H1 (cell line): Measurements from ENCODE around the gene LCN10. TPM values are rescaled to one million over a fixed set of nuclear protein-coding genes. Genes with fewer than 3 reads are reported as not detected.

Experiments used
- CTCF ChIA-PET: fragments of 300-600 bp; sonication (Branson Sonifier 250); formaldehyde crosslinking; loops from one replicate; lab custom pipeline; 2021; ENCODE audit not compliant: partially characterized antibody; lab: Charles Lee
- POLR2A ChIA-PET: fragments of 300-600 bp; sonication (Branson Sonifier 250); formaldehyde crosslinking; loops from one replicate; lab custom pipeline; 2021; ENCODE audit warnings: inconsistent platforms; ENCODE audit not compliant: partially characterized antibody; lab: Charles Lee
- DNase-seq, 2 experiments: peaks; one replicate each; pipeline versions ENCODE4 v3.0.0 to v3.0.0-alpha.2; 2010 to 2022; ENCODE audit warnings: low spot score in 2 of 2, low read depth in 1 of 2, mixed read lengths in 1 of 2
- FAIRE-seq: peaks from 2 replicates; lab custom pipeline; 2011; peaks lifted over from hg19 to GRCh38; lab: Jason Lieb, UNC
- H2AFZ ChIP-seq: 2 replicates; pipeline ENCODE4 v1.8.1; 2012; ENCODE audit warnings: low read length, inconsistent platforms
- H2AK5ac ChIP-seq: 2 replicates; pipeline ENCODE4 v1.6.1; 2013; ENCODE audit warnings: low read depth, low read length
- H2BK120ac ChIP-seq: replicated peaks from 2 replicates; pipeline ENCODE3; 2013; ENCODE audit warnings: low read depth, low read length, inconsistent platforms
- H2BK12ac ChIP-seq: 2 replicates; pipeline ENCODE4 v1.6.1; 2013; ENCODE audit warnings: low read depth, low read length
- H2BK15ac ChIP-seq: 2 replicates; pipeline ENCODE4 v1.6.1; 2013; ENCODE audit warnings: low read length
- H2BK20ac ChIP-seq: 2 replicates; pipeline ENCODE4 v1.6.1; 2013; ENCODE audit warnings: low read length
- H2BK5ac ChIP-seq: 2 replicates; pipeline ENCODE4 v1.6.1; 2013; ENCODE audit warnings: low read depth, low read length
- H3K14ac ChIP-seq: 2 replicates; pipeline ENCODE4 v1.6.1; 2013; ENCODE audit warnings: inconsistent platforms; ENCODE audit not compliant: insufficient read length
- H3K18ac ChIP-seq: 2 replicates; pipeline ENCODE4 v1.6.1; 2013; ENCODE audit warnings: low read length; ENCODE audit errors: extremely low read depth
- H3K23ac ChIP-seq: 2 replicates; pipeline ENCODE4 v1.6.1; 2013; ENCODE audit warnings: inconsistent platforms; ENCODE audit not compliant: insufficient read length
- H3K23me2 ChIP-seq: 2 replicates; pipeline ENCODE4 v1.6.1; 2013; ENCODE audit warnings: low read depth, low read length
- H3K27ac ChIP-seq: 2 replicates; pipeline ENCODE4 v1.6.1; 2011; ENCODE audit warnings: low read depth, low read length, inconsistent platforms
- H3K27me3 ChIP-seq, 4 experiments: replicated peaks in 1 of 4; 1 replicate in 1 of 4; 2 replicates in 3 of 4; pipeline versions ENCODE4 v1.6.1 to v1.8.1; 2011 to 2013; ENCODE audit warnings: low read length in 3 of 4, mild to moderate bottlenecking in 3 of 4, inconsistent platforms in 2 of 4, mixed read lengths in 2 of 4, moderate library complexity in 1 of 4; ENCODE audit not compliant: control insufficient read depth in 3 of 4, insufficient read depth in 3 of 4; ENCODE audit errors: extremely low read depth in 1 of 4
- H3K36me3 ChIP-seq, 4 experiments: 2 replicates each; pipeline versions ENCODE4 v1.6.1 to v1.8.1; 2011 to 2013; ENCODE audit warnings: mild to moderate bottlenecking in 4 of 4, low read length in 3 of 4, moderate library complexity in 2 of 4, control low read depth in 1 of 4, inconsistent platforms in 1 of 4; ENCODE audit not compliant: insufficient read depth in 4 of 4, control insufficient read depth in 2 of 4
- H3K4ac ChIP-seq: replicated peaks from 2 replicates; pipeline ENCODE3; 2013; ENCODE audit warnings: low read length, low read depth, mixed read lengths, inconsistent platforms; ENCODE audit not compliant: insufficient read length
- H3K4me1 ChIP-seq, 4 experiments: replicated peaks in 1 of 4; 1 replicate in 1 of 4; 2 replicates in 3 of 4; pipeline versions ENCODE4 v1.6.1 to v1.8.1; 2011 to 2013; ENCODE audit warnings: low read length in 3 of 4, inconsistent platforms in 2 of 4, mixed read lengths in 1 of 4; ENCODE audit not compliant: insufficient read depth in 4 of 4, control insufficient read depth in 3 of 4
- H3K4me2 ChIP-seq, 2 experiments: 2 replicates each; pipeline versions ENCODE4 v1.6.1 to v1.8.1; 2011 to 2013; ENCODE audit warnings: low read depth in 2 of 2, low read length in 2 of 2, control low read depth in 1 of 2, inconsistent platforms in 1 of 2, mild to moderate bottlenecking in 1 of 2; ENCODE audit not compliant: insufficient read depth in 1 of 2
- H3K4me3 ChIP-seq, 4 experiments: fragments of 200-600, 300-600 bp in 1 of 4; sonication (generic), shearing (Covaris generic), sonication (Bioruptor Twin) in 1 of 4; 2 replicates each; pipeline versions ENCODE4 v1.5.1 to v1.8.1; 2011 to 2016; ENCODE audit warnings: low read length in 4 of 4, low read depth in 3 of 4, control low read depth in 2 of 4, inconsistent platforms in 2 of 4, mild to moderate bottlenecking in 2 of 4, mixed read lengths in 1 of 4, moderate library complexity in 1 of 4; ENCODE audit not compliant: insufficient read depth in 2 of 4; ENCODE audit errors: extremely low read depth in 1 of 4
- H3K56ac ChIP-seq: replicated peaks from 2 replicates; pipeline ENCODE3; 2013; ENCODE audit warnings: low read depth, mild to moderate bottlenecking, mixed read lengths, low read length, inconsistent platforms; ENCODE audit not compliant: insufficient read length
- H3K79me1 ChIP-seq: 2 replicates; pipeline ENCODE4 v1.6.1; 2013; ENCODE audit warnings: low read depth, low read length, control low read depth
- H3K79me2 ChIP-seq, 2 experiments: 2 replicates each; pipeline versions ENCODE4 v1.6.1 to v1.8.1; 2012 to 2013; ENCODE audit warnings: low read length in 2 of 2, mild to moderate bottlenecking in 2 of 2, inconsistent platforms in 1 of 2; ENCODE audit not compliant: insufficient read depth in 2 of 2, control insufficient read depth in 1 of 2
- H3K9ac ChIP-seq, 4 experiments: replicated peaks in 1 of 4; 1 replicate in 1 of 4; 2 replicates in 3 of 4; pipeline versions ENCODE4 v1.6.1 to v1.8.1; 2011 to 2013; ENCODE audit warnings: low read depth in 3 of 4, low read length in 3 of 4, control low read depth in 2 of 4, mild to moderate bottlenecking in 2 of 4, moderate library complexity in 2 of 4, inconsistent platforms in 1 of 4; ENCODE audit errors: extremely low read depth in 1 of 4
- H3K9me3 ChIP-seq, 2 experiments: 2 replicates each; pipeline versions ENCODE4 v1.6.1 to v1.8.1; 2012 to 2013; ENCODE audit warnings: mild to moderate bottlenecking in 2 of 2, moderate library complexity in 2 of 2, control low read depth in 1 of 2, inconsistent platforms in 1 of 2, low read depth in 1 of 2, low read length in 1 of 2, mixed read lengths in 1 of 2; ENCODE audit not compliant: insufficient read depth in 2 of 2
- H4K20me1 ChIP-seq, 2 experiments: replicated peaks in 1 of 2; 2 replicates each; pipeline versions ENCODE3 to v1.8.1; 2011 to 2013; ENCODE audit warnings: inconsistent platforms in 2 of 2, low read length in 2 of 2, mild to moderate bottlenecking in 1 of 2; ENCODE audit not compliant: insufficient read depth in 2 of 2, control insufficient read depth in 1 of 2
- H4K5ac ChIP-seq: 2 replicates; pipeline ENCODE4 v1.6.1; 2013; ENCODE audit warnings: low read length, low read depth, mixed read lengths, inconsistent platforms; ENCODE audit not compliant: insufficient read length
- H4K8ac ChIP-seq: 2 replicates; pipeline ENCODE4 v1.8.0; 2013; ENCODE audit warnings: mild to moderate bottlenecking, moderate library complexity, low read length, inconsistent platforms; ENCODE audit not compliant: insufficient read depth; ENCODE audit errors: extremely low read depth
- H4K91ac ChIP-seq: replicated peaks from 2 replicates; pipeline ENCODE3; 2013; ENCODE audit warnings: low read length, mixed read lengths, inconsistent platforms; ENCODE audit not compliant: insufficient read length
- ATF3 ChIP-seq: IDR thresholded peaks from 2 replicates; pipeline ENCODE4 v1.6.1; 2011; ENCODE audit warnings: low read depth, mild to moderate bottlenecking, low read length; ENCODE audit not compliant: insufficient read depth
- CBX5 ChIP-seq: fragments of 300-800, 300-1000 bp; sonication (generic); IDR thresholded peaks from 2 replicates; pipeline ENCODE4 v1.7.1; 2016; ENCODE audit warnings: antibody characterized with exemption, low read length, low read depth
- E2F6 ChIP-seq: IDR thresholded peaks from 2 replicates; pipeline ENCODE4 v1.6.1; 2012; ENCODE audit warnings: inconsistent platforms
- GTF2F1 ChIP-seq: IDR thresholded peaks from 2 replicates; pipeline ENCODE4 v1.6.1; 2012; ENCODE audit warnings: low read depth, low read length, improper control_type of control experiment, borderline replicate concordance
- POLR2AphosphoS5 ChIP-seq: IDR thresholded peaks from 2 replicates; pipeline ENCODE4 v1.6.1; 2011; ENCODE audit warnings: low read depth, low read length
- SP4 ChIP-seq: IDR thresholded peaks from 2 replicates; pipeline ENCODE4 v1.6.1; 2012; ENCODE audit warnings: low read length, inconsistent platforms
- SRF ChIP-seq: IDR thresholded peaks from 2 replicates; pipeline ENCODE4 v1.6.1; 2011; ENCODE audit warnings: mild to moderate bottlenecking, low read depth, low read length, moderate library complexity
- TAF7 ChIP-seq: optimal IDR thresholded peaks from 2 replicates; pipeline ENCODE3; 2011; ENCODE audit warnings: low read depth, mild to moderate bottlenecking, inconsistent platforms, low read length, moderate library complexity, borderline replicate concordance
- WGBS, 2 experiments: shearing (Covaris generic) in 1 of 2; methylation state at CpG; one replicate each; pipeline versions ENCODE4 v1.1.6 to v1.1.7; 2013 to 2015; ENCODE audit warnings: low lambda C conversion rate in 2 of 2, mixed read lengths in 2 of 2, inconsistent platforms in 1 of 2, low coverage in 1 of 2, missing lambda C conversion rate in 1 of 2; ENCODE audit not compliant: insufficient replicate concordance in 2 of 2, insufficient coverage in 1 of 2, insufficient read length in 1 of 2; ENCODE audit errors: extremely low coverage in 1 of 2, missing lambda C conversion rate in 1 of 2; 5-methylcytosine and 5-hydroxymethylcytosine counted together
- polyA plus RNA-seq, 7 experiments: library from polyadenylated mRNA; depleted of rRNA in 3 of 7; stranded (reverse) in 5 of 7; unstranded in 2 of 7; fragments of >200 nt in 5 of 7; fragments of 200-250 nt in 2 of 7; gene quantifications; 1 replicate in 5 of 7; 2 replicates in 1 of 7; 4 replicates in 1 of 7; pipeline versions ENCODE4 v1.2.1 to v1.2.3, GENCODE V29; 2011 to 2013; ENCODE audit warnings: missing spikeins in 2 of 7, mixed read lengths in 2 of 7
- total RNA-seq: library from RNA; stranded (reverse); fragmentation: NEBNext Ultra II Directional; extraction: Animal tissue kit (Norgen Biotek cat#: 25700); gene quantifications from 2 replicates; pipeline ENCODE4 v1.2.1, GENCODE V29; 2021

The LCN10 gene
- total and polyA plus RNA-seq, 2 of the 8 experiments (the other 6 are each of a cell fraction or from before 2014, with no cell fraction given): 2.6 to 2.8 TPM

- POLR2A ChIA-PET: interaction anchor here (11.7 kb wide), 1 partner anchor 16 kb away, joined by 137 read pairs; no protein-coding TSS in a partner anchor
- H3K4me3 ChIP-seq: no peak overlapping the region
- H3K79me2 ChIP-seq: no peaks in the 10 kb centered on the region
- H2BK15ac ChIP-seq: no peak overlapping the region
- no peaks in the 10 kb centered on the region for H4K20me1 ChIP-seq
- no peak overlapping the region for H3K18ac ChIP-seq
- H3K9ac ChIP-seq: no peak overlapping the region
- no peaks in the 10 kb centered on the region for H3K9me3 ChIP-seq
- TF ChIP-seq CBX5: no peak
- TF ChIP-seq GTF2F1: no peak
- TF ChIP-seq TAF7: no peak
- TF ChIP-seq E2F6: no peak
- no peak for TF ChIP-seq ATF3
- TF ChIP-seq POLR2AphosphoS5: no peak
- TF ChIP-seq SP4: no peak
- TF ChIP-seq SRF: no peak
- TF ChIP-seq, all 59 proteins: peak for 0
- H4K8ac ChIP-seq: no peak overlapping the region
- no peak overlapping the region for H2BK20ac ChIP-seq
- no peak overlapping the region for H2BK120ac ChIP-seq
- H3K4me1 ChIP-seq: peaks cover 0 to 20% (median 9%) of the 10 kb centered on the region in 4 experiments; a peak in 6 of 7 replicates
- peaks cover 0 to 4% (median 0%) of the 10 kb centered on the region in 4 experiments; a peak in 2 of 7 replicates for H3K27me3 ChIP-seq
- H4K5ac ChIP-seq: no peak overlapping the region
- H3K36me3 ChIP-seq: no peaks in the 10 kb centered on the region
- no peak overlapping the region for H3K27ac ChIP-seq
- no peak overlapping the region for H3K4me2 ChIP-seq
- no peak overlapping the region for H4K91ac ChIP-seq
- no peak overlapping the region for H3K23ac ChIP-seq
- no peak overlapping the region for H3K56ac ChIP-seq
- 93% methylated on average over 22 of the region's 23 CpGs; no CpG with 5 or more reads in 1 of the 2 experiments for WGBS, 2 experiments
- H3K4ac ChIP-seq: no peak overlapping the region
- H2BK5ac ChIP-seq: no peak overlapping the region
- H3K14ac ChIP-seq: no peak overlapping the region
- no peak for DNase-seq
- no peaks in the 10 kb centered on the region for H3K79me1 ChIP-seq
- CTCF ChIA-PET: interaction anchor here (1.1 to 4.8 kb wide), 5 partner anchors 9 to 22 kb away, joined by 5 to 36 read pairs (median 8); partner anchors contain the start of gene LCN8
- no peaks in the 10 kb centered on the region; the same call in 1 of the 2 replicates for H3K23me2 ChIP-seq
- no peak for FAIRE-seq
- H2AFZ ChIP-seq: no peak overlapping the region
- no peak overlapping the region for H2BK12ac ChIP-seq
- no peak overlapping the region for H2AK5ac ChIP-seq
Measured at GRCh38 chr9:136745389-136746154, 2.8 kb upstream of the LCN10 start.
